SK-N-DZ (cell line): ENCODE measurements around the gene APOL3.
"Not testable (repeated sequence)": the region's sequence is repeated elsewhere in the genome, so short reads cannot be mapped to it uniquely, and the experiment has no call there.

Experiments used
- DNase-seq: peaks from one replicate; pipeline ENCODE4 v3.0.0-alpha.2; 2015; ENCODE audit warnings: low spot score

APOL3 gene

GRCh38 chr22:36156515-36157419, 3.8 kb downstream of the APOL3 start:
- no peak for DNase-seq

GRCh38 chr22:36156119-36156514, 4.4 kb downstream of the APOL3 start:
- DNase-seq = no peak

DNA sequence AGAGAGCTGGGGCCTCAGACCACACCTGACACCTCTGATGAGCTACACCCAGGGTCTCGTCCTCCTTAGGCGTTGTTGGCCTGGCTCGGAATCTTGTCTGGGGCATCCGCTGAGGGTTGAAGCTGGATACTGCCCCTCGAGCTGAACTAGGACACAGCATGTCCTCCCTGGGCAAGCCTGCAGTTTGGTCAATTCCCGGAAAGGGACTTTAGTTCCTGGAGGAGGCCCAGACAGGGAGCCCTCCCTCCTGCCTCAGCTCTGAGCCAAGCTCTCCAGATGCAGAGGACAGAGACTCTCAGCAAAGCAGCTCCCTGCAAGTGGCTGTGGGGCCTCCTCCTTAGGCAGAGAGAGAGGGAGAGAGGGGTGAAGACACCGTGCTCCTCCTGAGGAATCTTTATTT, 4.9 kb downstream of the APOL3 start:
- no peak for DNase-seq

- DNase-seq = no peak
These were observed 6.1 kb downstream of the APOL3 start for GRCh38 chr22:36154423-36154945.

DNA sequence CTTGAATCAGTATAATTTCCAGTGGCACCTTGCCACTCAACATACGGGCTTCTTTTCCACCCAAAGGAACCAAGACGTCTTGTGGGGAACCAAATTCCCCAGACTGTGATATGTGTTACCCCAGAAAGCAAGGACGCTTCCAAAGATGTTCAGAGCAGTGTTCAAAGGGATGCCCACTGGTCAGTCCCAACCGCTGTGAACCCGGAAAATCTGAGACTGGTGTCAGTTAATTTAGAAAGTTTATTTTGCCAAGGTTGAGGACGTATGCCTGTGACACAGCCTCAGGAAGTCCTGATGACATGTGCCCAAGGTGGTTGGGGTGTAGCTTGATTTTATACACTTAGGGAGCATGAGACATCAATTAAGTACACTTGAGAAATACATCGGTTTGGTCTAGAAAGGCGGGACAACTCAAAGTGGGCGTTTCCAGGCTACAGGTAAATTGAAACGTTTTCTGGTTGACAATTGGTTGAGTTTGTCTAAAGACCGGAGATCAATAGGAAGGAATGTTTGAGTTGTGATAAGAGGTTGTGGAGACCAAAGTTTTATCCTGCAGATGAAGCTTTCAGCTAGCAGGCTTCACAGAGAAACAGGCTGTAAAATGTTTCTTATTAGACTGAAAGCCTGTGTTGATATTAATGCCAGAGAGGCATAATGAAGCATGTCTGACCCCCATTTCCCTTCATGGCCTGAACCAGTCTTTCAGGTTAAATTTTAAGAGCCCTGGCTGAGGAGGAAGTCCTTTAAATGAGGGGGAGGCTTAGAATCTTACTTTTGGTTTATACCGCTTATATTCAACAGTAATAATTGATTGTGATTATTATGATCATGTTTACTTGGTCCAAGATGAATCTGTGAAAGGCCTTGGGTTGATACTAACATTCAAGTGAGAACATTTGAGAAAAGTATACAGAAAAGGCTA, 6.8 kb downstream of the APOL3 start:
- DNase-seq = no peak

DNA sequence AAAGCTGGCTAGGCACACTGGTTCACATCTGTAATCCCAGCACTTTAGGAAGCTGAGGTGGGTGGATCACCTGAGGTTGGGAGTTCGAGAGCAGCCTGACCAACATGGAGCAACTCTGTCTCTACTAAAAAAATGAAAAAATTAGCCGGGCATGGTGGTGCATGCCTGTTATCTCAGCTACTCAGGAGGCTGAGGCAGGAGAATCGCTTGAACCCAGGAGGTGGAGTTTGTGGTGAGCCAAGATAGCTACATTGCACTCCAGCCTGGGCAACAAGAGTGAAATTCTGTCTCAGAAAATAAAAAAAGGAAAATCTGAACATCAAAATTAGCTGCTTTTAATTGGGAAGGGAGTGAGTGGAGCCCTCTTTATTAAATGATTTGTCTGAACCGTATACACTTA, 7.7 kb downstream of the APOL3 start:
- not testable (repeated sequence) for DNase-seq

- no peak for DNase-seq
These were observed 8.5 kb downstream of the APOL3 start for GRCh38 chr22:36152088-36152487.

DNA sequence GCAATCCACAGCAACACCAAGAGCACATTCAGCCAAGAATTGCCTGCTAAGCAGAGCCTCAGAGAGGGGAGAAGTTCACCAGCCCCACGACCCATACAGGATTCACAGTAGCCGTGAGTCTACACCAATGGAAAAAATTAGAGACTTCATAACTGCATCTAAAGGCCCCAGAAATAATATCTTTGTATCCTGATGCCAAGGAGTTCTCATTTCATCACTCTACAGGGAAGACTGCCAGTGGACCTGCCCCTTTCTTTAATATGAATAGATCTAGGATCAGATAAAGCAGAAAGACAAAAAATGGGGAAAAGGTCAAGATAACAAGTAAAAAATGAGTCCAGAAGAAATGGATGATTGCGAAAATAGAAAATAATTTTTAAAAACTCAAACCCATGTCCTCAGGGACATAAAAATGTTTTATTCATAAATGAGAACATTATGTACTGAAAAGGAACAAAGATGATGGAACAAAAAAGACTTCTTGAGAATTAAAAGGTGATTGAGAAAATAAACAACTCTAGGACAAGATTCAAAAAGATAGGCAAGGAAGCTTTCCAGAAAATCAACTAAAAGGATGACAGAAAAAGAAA, 9.5 kb downstream of the APOL3 start:
- no peak for DNase-seq

DNA sequence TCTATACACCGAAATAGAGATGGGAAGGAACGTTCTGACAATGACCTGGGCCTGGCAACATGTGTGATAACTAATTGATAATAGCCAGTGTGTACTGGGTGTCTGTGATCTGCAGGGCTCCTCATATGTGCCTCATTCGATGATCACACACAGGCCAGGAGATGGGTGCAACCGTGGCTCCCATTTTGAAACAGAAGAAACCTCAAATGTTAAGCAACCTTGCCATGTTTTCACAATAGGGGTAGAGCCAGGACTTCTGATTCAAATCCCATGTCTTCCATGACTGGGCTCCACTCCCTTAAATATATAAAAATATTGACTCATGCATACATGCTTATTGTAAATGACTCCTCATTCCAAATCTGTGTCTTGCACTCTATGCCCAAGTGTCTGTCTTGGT, 11.1 kb downstream of the APOL3 start:
- DNase-seq = no peak

DNA sequence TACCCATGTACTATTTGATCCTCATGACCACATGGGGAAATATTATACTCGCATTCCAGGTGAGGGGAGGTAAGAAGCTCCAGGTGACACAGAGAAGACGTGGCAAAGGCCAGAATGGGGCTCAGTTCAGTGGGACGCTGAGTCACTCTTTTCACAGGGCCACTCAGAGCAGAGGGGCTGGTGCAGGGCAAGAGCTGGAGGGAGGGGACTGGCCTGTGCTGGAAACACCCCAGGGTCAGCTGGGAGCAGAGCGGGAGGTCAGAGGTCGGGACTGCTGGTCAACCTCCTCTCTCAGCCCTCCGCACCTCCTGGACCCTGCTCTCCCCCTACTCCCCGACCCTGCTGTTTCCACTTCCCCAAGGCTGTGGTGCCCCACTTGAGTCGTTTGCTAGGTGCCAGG, 12.1 kb downstream of the APOL3 start:
- DNase-seq = no peak

- DNase-seq = no peak
These were observed 13.3 kb downstream of the APOL3 start for GRCh38 chr22:36147196-36147791.

DNA sequence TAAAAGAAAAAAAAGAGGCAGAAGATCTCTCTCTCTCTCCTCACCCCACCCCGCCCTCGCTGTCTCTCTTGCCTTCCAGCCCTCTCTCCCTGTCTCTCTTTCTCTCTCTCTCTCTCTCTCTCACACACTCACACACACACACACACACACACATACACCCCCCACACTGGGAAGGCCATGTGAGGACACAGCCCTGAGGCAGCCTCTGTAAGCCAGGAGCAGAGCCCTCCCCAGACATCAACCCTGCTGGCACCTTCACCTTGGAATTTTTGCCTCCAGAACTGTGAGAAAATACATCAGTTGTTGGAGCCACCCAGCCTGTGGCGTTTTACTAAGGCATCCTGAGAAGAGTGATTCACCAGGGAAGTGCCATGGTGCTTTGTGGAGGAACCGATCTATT, 14.7 kb downstream of the APOL3 start:
- DNase-seq = no peak

DNA sequence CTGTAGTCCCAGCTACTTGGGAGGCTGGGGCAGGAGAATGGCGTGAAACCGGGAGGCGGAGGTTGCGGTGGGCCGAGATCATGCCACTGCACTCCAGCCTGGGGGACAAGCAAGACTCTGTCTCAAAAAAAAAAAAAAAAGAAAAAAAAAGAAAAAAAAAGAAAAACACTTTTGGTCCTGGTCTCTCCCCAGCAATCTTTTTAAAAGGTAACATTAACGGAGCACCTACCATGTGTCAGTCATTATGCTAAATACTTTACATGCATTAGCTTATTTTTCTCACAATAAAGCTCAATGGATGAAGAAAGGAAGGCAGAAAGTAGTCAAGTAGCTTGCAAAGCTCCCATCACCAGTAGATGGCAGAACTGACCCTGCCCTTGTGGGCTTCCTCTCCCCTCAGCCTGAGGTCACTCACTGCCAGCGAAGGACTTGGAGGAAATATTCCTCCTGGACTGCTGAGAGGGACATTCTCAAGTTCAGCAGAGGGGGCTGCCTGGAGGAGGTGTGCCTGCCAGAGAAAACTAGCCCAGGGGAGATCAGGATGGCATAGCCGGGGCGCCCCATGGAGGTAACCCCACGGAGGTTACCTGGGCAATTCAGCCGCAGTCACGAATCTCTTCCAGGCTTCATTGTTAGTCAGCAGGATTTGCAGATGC, 15.5 kb downstream of the APOL3 start:
- DNase-seq = peak; percentile 66

GRCh38 chr22:36143956-36144355, 16.6 kb downstream of the APOL3 start:
- no peak for DNase-seq

GRCh38 chr22:36143066-36143815, 17.3 kb downstream of the APOL3 start:
- DNase-seq = no peak

- DNase-seq = no peak
These were observed 19.1 kb downstream of the APOL3 start for GRCh38 chr22:36141481-36141880.

GRCh38 chr22:36138709-36139108, 21.8 kb downstream of the APOL3 start:
- not testable (repeated sequence) for DNase-seq

GRCh38 chr22:36136988-36137387, 23.6 kb downstream of the APOL3 start:
- DNase-seq = no peak

DNA sequence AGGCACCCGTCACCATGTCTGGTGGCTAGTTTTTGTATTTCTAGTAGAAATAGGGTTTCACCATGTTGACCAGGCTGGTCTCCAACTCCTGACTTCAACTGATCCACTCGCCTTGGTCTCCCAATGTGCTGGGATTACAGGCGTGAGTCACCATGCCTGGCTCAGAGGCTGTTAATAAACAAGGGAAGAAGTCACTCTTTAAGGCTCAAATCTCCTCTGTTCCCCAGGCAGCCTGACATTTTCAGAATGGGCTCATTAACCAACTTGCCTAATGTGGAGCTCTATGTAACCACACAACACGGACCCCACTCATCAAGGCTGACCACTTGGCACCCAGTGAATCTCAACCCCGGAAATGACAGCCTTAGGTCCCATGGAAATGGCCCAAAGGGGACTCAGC, 24.1 kb downstream of the APOL3 start:
- no peak for DNase-seq

GRCh38 chr22:36135306-36135980, 25.1 kb downstream of the APOL3 start:
- no peak for DNase-seq
